ENCODE data around the gene KRTAP5-3. TPM values are rescaled to one million over a fixed set of nuclear protein-coding genes. Genes with fewer than 3 reads are reported as not detected.

The KRTAP5-3 gene
- polyA plus RNA-seq, 1 donor from 2014 or later, result not detected

DNA sequence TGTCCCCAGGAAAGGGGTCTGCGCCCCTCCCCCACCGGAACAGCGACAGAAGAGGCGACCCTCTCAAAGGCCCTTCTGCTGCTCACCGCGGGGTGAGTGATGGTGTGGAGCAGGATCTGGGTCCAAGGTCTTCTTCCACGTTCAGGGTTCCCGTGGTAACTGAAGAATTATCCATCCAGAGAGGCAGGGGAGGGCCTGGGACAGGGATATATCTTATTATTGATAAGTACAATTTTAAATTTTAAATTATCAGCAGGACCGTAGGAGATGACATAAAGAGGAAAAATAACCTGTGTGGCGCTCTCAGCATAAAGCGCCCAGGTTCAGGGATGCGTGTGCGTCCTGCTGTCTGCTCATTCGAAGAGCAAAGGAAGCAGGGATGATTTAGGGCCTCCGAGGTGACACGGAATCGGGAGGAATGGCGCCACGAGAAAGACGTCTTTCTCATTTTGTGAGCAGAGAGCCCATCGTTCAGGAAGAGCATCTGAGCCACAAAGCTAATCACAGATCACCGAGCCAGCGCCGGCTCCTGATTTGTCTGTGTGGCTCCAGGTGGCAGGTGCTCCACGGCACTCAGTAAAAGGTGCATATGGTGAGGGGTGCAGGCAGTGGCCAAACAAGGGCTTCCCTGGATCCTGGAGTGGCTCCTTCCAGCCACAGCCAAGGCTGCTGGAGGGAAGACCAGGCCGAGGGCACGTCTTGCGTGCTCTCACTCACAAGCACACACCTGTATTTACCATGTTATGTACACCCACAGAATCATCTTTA is 40.6 kb upstream of the KRTAP5-3 start:
- no peaks in the 10 kb centered on the region for H3K79me2 ChIP-seq (replicated peaks; ENCODE audit: insufficient read depth, low read length)
- H3K9ac ChIP-seq (ENCODE audit: low read length), result no peak overlapping the region
- no peak overlapping the region for H3K4me2 ChIP-seq (ENCODE audit: low read length)
- no peaks in the 10 kb centered on the region for H3F3A ChIP-seq (ENCODE audit: insufficient read depth, low read length, poor library complexity, severe bottlenecking)
- no peak overlapping the region for H2AFZ ChIP-seq (ENCODE audit: low read depth, low read length)
- TF ChIP-seq SMC3 (conservative IDR thresholded peaks at IDR 0.05; ENCODE audit: poor library complexity), result no peak
- TF ChIP-seq EZH2 (IDR thresholded peaks at IDR 0.05; ENCODE audit: borderline replicate concordance, insufficient read depth, low read length, poor library complexity, severe bottlenecking), result no peak
- no peak for TF ChIP-seq POLR2AphosphoS5 (IDR thresholded peaks at IDR 0.05)
- TF ChIP-seq EP300 (conservative IDR thresholded peaks at IDR 0.05; ENCODE audit: poor library complexity, severe bottlenecking), result no peak
- TF ChIP-seq MXI1 (conservative IDR thresholded peaks at IDR 0.05; ENCODE audit: poor library complexity, severe bottlenecking), result no peak
- TF ChIP-seq RAD21 (conservative IDR thresholded peaks at IDR 0.05), result no peak
- TF ChIP-seq, protein P1, sequence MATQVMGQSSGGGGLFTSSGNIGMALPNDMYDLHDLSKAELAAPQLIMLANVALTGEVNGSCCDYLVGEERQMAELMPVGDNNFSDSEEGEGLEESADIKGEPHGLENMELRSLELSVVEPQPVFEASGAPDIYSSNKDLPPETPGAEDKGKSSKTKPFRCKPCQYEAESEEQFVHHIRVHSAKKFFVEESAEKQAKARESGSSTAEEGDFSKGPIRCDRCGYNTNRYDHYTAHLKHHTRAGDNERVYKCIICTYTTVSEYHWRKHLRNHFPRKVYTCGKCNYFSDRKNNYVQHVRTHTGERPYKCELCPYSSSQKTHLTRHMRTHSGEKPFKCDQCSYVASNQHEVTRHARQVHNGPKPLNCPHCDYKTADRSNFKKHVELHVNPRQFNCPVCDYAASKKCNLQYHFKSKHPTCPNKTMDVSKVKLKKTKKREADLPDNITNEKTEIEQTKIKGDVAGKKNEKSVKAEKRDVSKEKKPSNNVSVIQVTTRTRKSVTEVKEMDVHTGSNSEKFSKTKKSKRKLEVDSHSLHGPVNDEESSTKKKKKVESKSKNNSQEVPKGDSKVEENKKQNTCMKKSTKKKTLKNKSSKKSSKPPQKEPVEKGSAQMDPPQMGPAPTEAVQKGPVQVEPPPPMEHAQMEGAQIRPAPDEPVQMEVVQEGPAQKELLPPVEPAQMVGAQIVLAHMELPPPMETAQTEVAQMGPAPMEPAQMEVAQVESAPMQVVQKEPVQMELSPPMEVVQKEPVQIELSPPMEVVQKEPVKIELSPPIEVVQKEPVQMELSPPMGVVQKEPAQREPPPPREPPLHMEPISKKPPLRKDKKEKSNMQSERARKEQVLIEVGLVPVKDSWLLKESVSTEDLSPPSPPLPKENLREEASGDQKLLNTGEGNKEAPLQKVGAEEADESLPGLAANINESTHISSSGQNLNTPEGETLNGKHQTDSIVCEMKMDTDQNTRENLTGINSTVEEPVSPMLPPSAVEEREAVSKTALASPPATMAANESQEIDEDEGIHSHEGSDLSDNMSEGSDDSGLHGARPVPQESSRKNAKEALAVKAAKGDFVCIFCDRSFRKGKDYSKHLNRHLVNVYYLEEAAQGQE (IDR thresholded peaks at IDR 0.05; ENCODE audit: borderline replicate concordance), result no peak
- no peak for TF ChIP-seq TAF1 (IDR thresholded peaks at IDR 0.05; ENCODE audit: low read depth)
- TF ChIP-seq, protein P2, sequence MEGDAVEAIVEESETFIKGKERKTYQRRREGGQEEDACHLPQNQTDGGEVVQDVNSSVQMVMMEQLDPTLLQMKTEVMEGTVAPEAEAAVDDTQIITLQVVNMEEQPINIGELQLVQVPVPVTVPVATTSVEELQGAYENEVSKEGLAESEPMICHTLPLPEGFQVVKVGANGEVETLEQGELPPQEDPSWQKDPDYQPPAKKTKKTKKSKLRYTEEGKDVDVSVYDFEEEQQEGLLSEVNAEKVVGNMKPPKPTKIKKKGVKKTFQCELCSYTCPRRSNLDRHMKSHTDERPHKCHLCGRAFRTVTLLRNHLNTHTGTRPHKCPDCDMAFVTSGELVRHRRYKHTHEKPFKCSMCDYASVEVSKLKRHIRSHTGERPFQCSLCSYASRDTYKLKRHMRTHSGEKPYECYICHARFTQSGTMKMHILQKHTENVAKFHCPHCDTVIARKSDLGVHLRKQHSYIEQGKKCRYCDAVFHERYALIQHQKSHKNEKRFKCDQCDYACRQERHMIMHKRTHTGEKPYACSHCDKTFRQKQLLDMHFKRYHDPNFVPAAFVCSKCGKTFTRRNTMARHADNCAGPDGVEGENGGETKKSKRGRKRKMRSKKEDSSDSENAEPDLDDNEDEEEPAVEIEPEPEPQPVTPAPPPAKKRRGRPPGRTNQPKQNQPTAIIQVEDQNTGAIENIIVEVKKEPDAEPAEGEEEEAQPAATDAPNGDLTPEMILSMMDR (IDR thresholded peaks at IDR 0.05; ENCODE audit: poor library complexity, severe bottlenecking), result no peak
- H3K9me3 ChIP-seq (ENCODE audit: low read length), result no peaks in the 10 kb centered on the region
- H3K27me3 ChIP-seq (ENCODE audit: insufficient read depth, low read depth, low read length), result no peaks in the 10 kb centered on the region
- H3K27ac ChIP-seq (ENCODE audit: low read length), result no peak overlapping the region
- H4K20me1 ChIP-seq (ENCODE audit: insufficient read depth), result no peaks in the 10 kb centered on the region
- no peaks in the 10 kb centered on the region for H3K9me2 ChIP-seq (ENCODE audit: insufficient read depth, low read length)
- H3K4me3 ChIP-seq (ENCODE audit: low read length), result no peak overlapping the region
- H3K36me3 ChIP-seq (ENCODE audit: insufficient read depth, low read length), result no peaks in the 10 kb centered on the region

DNA sequence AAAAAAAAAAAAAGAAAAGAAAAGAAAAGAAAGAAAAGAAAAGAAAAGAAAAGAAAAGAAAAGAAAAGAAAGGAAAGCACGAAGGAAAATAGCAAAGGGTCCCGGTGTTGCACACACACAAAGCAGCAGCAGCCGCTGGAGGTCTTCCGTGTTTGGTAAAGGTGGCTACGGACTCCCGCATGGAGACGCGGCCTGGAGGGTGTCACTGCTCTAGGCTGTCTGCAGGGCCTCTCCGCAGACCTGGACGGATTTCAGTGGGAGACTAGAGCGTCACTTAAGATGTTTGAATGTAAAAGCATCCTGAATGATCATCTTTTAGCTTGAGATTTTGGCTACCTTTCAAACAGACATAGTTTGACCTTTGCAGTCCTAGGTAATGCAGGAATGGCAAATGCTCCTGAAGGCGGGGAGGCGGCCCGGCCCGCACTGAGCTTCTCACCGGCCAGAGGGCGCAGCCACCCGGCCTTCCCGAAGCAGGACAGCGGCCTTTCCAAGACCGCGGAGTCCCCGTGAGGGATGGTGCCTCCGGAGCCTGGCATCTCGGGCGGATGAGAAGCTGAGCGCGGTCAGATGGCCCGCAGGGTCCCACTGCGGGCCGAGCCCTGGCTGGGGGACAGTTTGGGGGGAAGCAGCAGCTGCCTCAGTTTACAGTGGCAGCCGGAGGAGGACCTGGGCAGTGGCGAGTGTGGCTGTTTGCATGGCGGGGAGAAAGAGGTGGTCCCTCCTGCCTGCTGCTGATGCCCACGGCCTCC is 39.8 kb upstream of the KRTAP5-3 start:
- no peak overlapping the region for H3K27ac ChIP-seq (ENCODE audit: low read length)
- H2AFZ ChIP-seq (ENCODE audit: low read depth, low read length), result no peak overlapping the region
- H3K9me2 ChIP-seq (ENCODE audit: insufficient read depth, low read length), result no peaks in the 10 kb centered on the region
- no peaks in the 10 kb centered on the region for H3K79me2 ChIP-seq (replicated peaks; ENCODE audit: insufficient read depth, low read length)
- no peak overlapping the region for H3K4me3 ChIP-seq (ENCODE audit: low read length)
- H4K20me1 ChIP-seq (ENCODE audit: insufficient read depth), result no peaks in the 10 kb centered on the region
- H3K36me3 ChIP-seq (ENCODE audit: insufficient read depth, low read length), result no peaks in the 10 kb centered on the region
- TF ChIP-seq MXI1 (conservative IDR thresholded peaks at IDR 0.05; ENCODE audit: poor library complexity, severe bottlenecking) (no peak), RAD21 (conservative IDR thresholded peaks at IDR 0.05) (no peak), POLR2AphosphoS5 (IDR thresholded peaks at IDR 0.05) (no peak), EP300 (conservative IDR thresholded peaks at IDR 0.05; ENCODE audit: poor library complexity, severe bottlenecking) (no peak), EZH2 (IDR thresholded peaks at IDR 0.05; ENCODE audit: borderline replicate concordance, insufficient read depth, low read length, poor library complexity, severe bottlenecking) (no peak), TAF1 (IDR thresholded peaks at IDR 0.05; ENCODE audit: low read depth) (no peak), SMC3 (conservative IDR thresholded peaks at IDR 0.05; ENCODE audit: poor library complexity) (no peak)
- TF ChIP-seq, protein P2 (IDR thresholded peaks at IDR 0.05; ENCODE audit: poor library complexity, severe bottlenecking), result no peak
- TF ChIP-seq, protein P1 (IDR thresholded peaks at IDR 0.05; ENCODE audit: borderline replicate concordance), result no peak
- H3K9ac ChIP-seq (ENCODE audit: low read length), result no peak overlapping the region
- no peaks in the 10 kb centered on the region for H3K27me3 ChIP-seq (ENCODE audit: insufficient read depth, low read depth, low read length)
- no peak overlapping the region for H3K4me2 ChIP-seq (ENCODE audit: low read length)
- no peaks in the 10 kb centered on the region for H3K9me3 ChIP-seq (ENCODE audit: low read length)
- no peaks in the 10 kb centered on the region for H3F3A ChIP-seq (ENCODE audit: insufficient read depth, low read length, poor library complexity, severe bottlenecking)
